PC-3 (cell line): ENCODE measurements around the gene ARL6IP6. TPM values are rescaled to one million over a fixed set of nuclear protein-coding genes. Genes with fewer than 3 reads are reported as not detected.
A peak's percentile ranks its signal among the peaks of the same experiment; 100 is the strongest.

Experiments
- ATAC-seq: fragments of 200-7000 bp; cut with Tn5 transposase; 2 replicates; pipeline ENCODE4 v1.9.1; 2020; ENCODE audit warnings: mild to moderate bottlenecking, moderate library complexity
- Bru-seq: library from RNA; stranded (reverse); fragments of 400-500 nt; gene quantifications from one replicate; lab custom pipeline; 2021; lab: Mats Ljungman, UMichigan
- BruChase-seq, 2 experiments: library from RNA; stranded (reverse); fragments of 400-500 nt; gene quantifications; one replicate each; lab custom pipeline; 2021; lab: Mats Ljungman, UMichigan
- BruUV-seq: library from RNA; stranded (reverse); fragments of 400-500 nt; replicated peaks from 2 replicates; lab custom pipeline; 2021; lab: Mats Ljungman, UMichigan
- CTCF ChIA-PET: fragments of 300-600 bp; sonication (Branson Sonifier 250); formaldehyde crosslinking; loops from one replicate; lab custom pipeline; 2022; ENCODE audit warnings: antibody characterized with exemption; lab: Charles Lee
- POLR2A ChIA-PET: fragments of 300-600 bp; sonication (Branson Sonifier 250); formaldehyde crosslinking; loops from one replicate; lab custom pipeline; 2022; ENCODE audit warnings: antibody characterized with exemption; ENCODE audit not compliant: unreplicated experiment; lab: Charles Lee
- DNase-seq: peaks from one replicate; pipeline ENCODE4 v3.0.0-alpha.2; 2015
- H2AFZ ChIP-seq: fragments of 300-600 bp; sonication (generic); 2 replicates; pipeline ENCODE4 v1.6.0; 2016; ENCODE audit warnings: antibody characterized with exemption, low read length
- H3F3A ChIP-seq: fragments of 300-600 bp; sonication (generic); one replicate; pipeline ENCODE4 v1.6.0; 2017; ENCODE audit warnings: antibody characterized with exemption, low read length, control low read depth, mild to moderate bottlenecking; ENCODE audit not compliant: unreplicated experiment
- H3K27ac ChIP-seq: fragments of 300-600 bp; sonication (generic); 2 replicates; pipeline ENCODE4 v1.5.1; 2016; ENCODE audit warnings: mild to moderate bottlenecking, low read length
- H3K27me3 ChIP-seq: fragments of 300-600 bp; sonication (generic); 2 replicates; pipeline ENCODE4 v1.6.1; 2016; ENCODE audit warnings: low read length, mixed read lengths
- H3K36me3 ChIP-seq: fragments of 300-600 bp; sonication (generic); 2 replicates; pipeline ENCODE4 v1.6.1; 2016; ENCODE audit warnings: low read depth, mixed run types, low read length, mixed read lengths
- H3K4me1 ChIP-seq: fragments of 300-600 bp; sonication (generic); 2 replicates; pipeline ENCODE4 v1.5.1; 2016; ENCODE audit warnings: low read length; ENCODE audit not compliant: insufficient read depth
- H3K4me2 ChIP-seq: fragments of 300-600 bp; sonication (generic); 2 replicates; pipeline ENCODE4 v1.6.0; 2016; ENCODE audit warnings: low read length
- H3K4me3 ChIP-seq: fragments of 300-600 bp; sonication (generic); 2 replicates; pipeline ENCODE4 v1.5.1; 2016; ENCODE audit warnings: mild to moderate bottlenecking, low read length, mixed read lengths
- H3K79me2 ChIP-seq: fragments of 300-600 bp; sonication (generic); 2 replicates; pipeline ENCODE4 v1.6.1; 2017; ENCODE audit warnings: low read length, mixed read lengths
- H3K9ac ChIP-seq: fragments of 300-600 bp; sonication (generic); 2 replicates; pipeline ENCODE4 v1.6.0; 2016; ENCODE audit warnings: mild to moderate bottlenecking, low read length
- H3K9me2 ChIP-seq: fragments of 300-600 bp; sonication (generic); replicated peaks from 2 replicates; pipeline ENCODE4 v1.6.1; 2016; ENCODE audit warnings: mixed run types, low read length, mixed read lengths
- H3K9me3 ChIP-seq: fragments of 300-600 bp; sonication (generic); 2 replicates; pipeline ENCODE4 v1.6.1; 2016; ENCODE audit warnings: low read length, mixed read lengths
- H4K20me1 ChIP-seq: fragments of 300-600 bp; sonication (generic); 2 replicates; pipeline ENCODE4 v1.6.1; 2016; ENCODE audit warnings: low read length, mixed read lengths
- EZH2 ChIP-seq: fragments of 300-600 bp; sonication (generic); IDR thresholded peaks from one replicate; pipeline ENCODE4 v1.6.1; 2017; ENCODE audit warnings: antibody characterized with exemption, mild to moderate bottlenecking, low read length; ENCODE audit not compliant: unreplicated experiment
- EZH2phosphoT487 ChIP-seq: fragments of 300-600 bp; sonication (generic); IDR thresholded peaks from 2 replicates; pipeline ENCODE4 v1.6.1; 2018; ENCODE audit warnings: mild to moderate bottlenecking, antibody characterized with exemption, low read length, borderline replicate concordance
- intact Hi-C: fragments of 100-400 bp; cut with micrococcal nuclease; formaldehyde crosslinking; loops from 2 replicates; pipeline ENCODE4 v1.9.0; 2023
- long read RNA-seq: library from polyadenylated mRNA; unstranded; transcript quantifications from one replicate; pipeline ENCODE4 v2.0.0, GENCODE V29; 2021; ENCODE audit not compliant: unreplicated experiment
- total RNA-seq: library from RNA; depleted of rRNA; stranded (reverse); fragments of >200 nt; gene quantifications from 2 replicates; pipeline ENCODE4 v1.2.3, GENCODE V29; 2014; rRNA removed
- TF ChIP-seq, protein P1 (sequence below): fragments of 300-600 bp; sonication (generic); conservative IDR thresholded peaks from 2 replicates; pipeline ENCODE4 v1.5.1; 2017; ENCODE audit warnings: antibody characterized with exemption, low read depth, mild to moderate bottlenecking, low read length

ARL6IP6 gene
- total RNA-seq (19.0 and 21.4 TPM in 2 replicates), Bru-seq, nascent RNA (percentile 79 among the genes with signal in this experiment), BruChase-seq, experiment 1, labeled RNA remaining after a 6-hour chase (percentile 69 among the genes with signal in this experiment), BruChase-seq, experiment 2, labeled RNA remaining after a 2-hour chase (percentile 75 among the genes with signal in this experiment)
- long read RNA-seq, transcript ARL6IP6-201 (4 exons, 2,805 nt): major isoform, 45 of 62 reads
- long read RNA-seq, partial matches to known transcripts: 0 of 62 reads
- long read RNA-seq, other reads (novel, unspliced or antisense): 13 of 62 reads

DNA sequence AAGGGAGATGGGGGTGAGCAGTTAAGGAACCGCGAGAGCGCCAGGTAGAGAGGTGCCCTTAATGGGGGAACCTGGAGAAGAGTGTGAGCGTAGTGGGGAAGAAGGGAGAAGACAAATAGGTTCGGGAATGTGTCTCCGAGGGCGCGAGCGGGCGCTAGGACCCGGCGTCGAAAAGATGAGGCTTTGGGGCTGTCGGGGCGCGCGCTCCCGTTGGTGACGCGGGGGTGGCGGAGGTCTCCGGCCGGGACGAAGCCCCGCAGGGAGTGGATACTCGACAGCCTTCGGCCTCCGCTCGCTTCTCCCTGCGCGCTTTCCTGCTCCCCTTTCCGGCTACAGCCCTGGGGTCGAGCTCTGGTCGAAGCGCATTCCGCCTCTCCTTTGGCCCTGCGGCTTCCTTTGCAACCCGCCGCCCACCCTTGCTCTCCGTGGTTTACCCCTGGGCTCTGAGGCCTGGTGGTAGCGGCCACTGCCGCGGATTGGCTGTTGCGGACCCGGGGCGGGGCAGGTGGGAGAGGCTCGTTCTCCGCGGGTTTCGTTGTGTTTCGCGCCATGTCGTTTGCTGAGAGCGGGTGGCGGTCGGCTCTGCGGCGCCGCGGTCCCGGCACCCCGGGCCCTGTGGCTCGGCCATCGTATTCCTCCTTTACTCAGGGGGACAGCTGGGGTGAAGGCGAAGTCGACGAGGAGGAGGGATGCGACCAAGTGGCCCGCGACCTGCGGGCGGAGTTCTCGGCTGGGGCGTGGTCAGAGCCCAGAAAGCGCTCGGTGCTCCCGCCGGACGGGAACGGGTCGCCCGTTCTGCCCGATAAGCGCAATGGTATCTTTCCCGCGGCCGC, at the start of gene ARL6IP6:
Gene ARL6IP6 (plus strand): TSS at position 545 of the 833 bp plus-strand sequence. CDS start 5 bp downstream, at position 550.
- H3K9me3 ChIP-seq: no peaks in the 10 kb centered on the region
- intact Hi-C loops: no loop called here
- peak within 1 kb of the TSS; percentile 98 for H3K9ac ChIP-seq
- peaks cover 22% of the 10 kb centered on the region for H3K4me1 ChIP-seq
- ChIA-PET CTCF (interaction anchor here (0.6 kb wide), 1 partner anchor 341 kb away, joined by 9 read pairs; no protein-coding TSS in a partner anchor), POLR2A (interaction anchor here (0.9 kb wide), 1 partner anchor 24 kb away, joined by 18 read pairs; no protein-coding TSS in a partner anchor)
- TF ChIP-seq, protein P1, sequence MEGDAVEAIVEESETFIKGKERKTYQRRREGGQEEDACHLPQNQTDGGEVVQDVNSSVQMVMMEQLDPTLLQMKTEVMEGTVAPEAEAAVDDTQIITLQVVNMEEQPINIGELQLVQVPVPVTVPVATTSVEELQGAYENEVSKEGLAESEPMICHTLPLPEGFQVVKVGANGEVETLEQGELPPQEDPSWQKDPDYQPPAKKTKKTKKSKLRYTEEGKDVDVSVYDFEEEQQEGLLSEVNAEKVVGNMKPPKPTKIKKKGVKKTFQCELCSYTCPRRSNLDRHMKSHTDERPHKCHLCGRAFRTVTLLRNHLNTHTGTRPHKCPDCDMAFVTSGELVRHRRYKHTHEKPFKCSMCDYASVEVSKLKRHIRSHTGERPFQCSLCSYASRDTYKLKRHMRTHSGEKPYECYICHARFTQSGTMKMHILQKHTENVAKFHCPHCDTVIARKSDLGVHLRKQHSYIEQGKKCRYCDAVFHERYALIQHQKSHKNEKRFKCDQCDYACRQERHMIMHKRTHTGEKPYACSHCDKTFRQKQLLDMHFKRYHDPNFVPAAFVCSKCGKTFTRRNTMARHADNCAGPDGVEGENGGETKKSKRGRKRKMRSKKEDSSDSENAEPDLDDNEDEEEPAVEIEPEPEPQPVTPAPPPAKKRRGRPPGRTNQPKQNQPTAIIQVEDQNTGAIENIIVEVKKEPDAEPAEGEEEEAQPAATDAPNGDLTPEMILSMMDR: no peak
- H3F3A ChIP-seq: no peaks in the 10 kb centered on the region
- H3K4me3 ChIP-seq: peak within 1 kb of the TSS; percentile 99
- peak; percentile 88 for DNase-seq
- peaks cover 26% of the 10 kb centered on the region for H3K36me3 ChIP-seq
- H3K4me2 ChIP-seq: peak within 1 kb of the TSS; percentile 87
- peak within 1 kb of the TSS; percentile 91 for H2AFZ ChIP-seq
- ATAC-seq: peak; percentile 73
- H3K9me2 ChIP-seq: no peaks in the 10 kb centered on the region
- H3K27me3 ChIP-seq: no peaks in the 10 kb centered on the region
- peak within 1 kb of the TSS; percentile 83 for H3K27ac ChIP-seq
- peaks cover 40% of the 10 kb centered on the region for H4K20me1 ChIP-seq
- peaks cover 67% of the 10 kb centered on the region for H3K79me2 ChIP-seq
- BruUV-seq: no TSS peak

- ATAC-seq (peak; percentile 64), DNase-seq (no peak)
- H3K9ac ChIP-seq: no peak overlapping the region
- CTCF ChIA-PET: interaction anchor here (1.1 kb wide), 1 partner anchor 636 kb away, joined by 4 read pairs; no protein-coding TSS in a partner anchor
- intact Hi-C loops: no loop called here
- no peak overlapping the region for H3K4me3 ChIP-seq
- no peak overlapping the region for H2AFZ ChIP-seq
- no peaks in the 10 kb centered on the region for H3K9me3 ChIP-seq
- TF ChIP-seq, protein P1: no peak
- TF ChIP-seq EZH2 (no peak), EZH2phosphoT487 (no peak)
- H3K79me2 ChIP-seq: no peaks in the 10 kb centered on the region
- BruUV-seq: no TSS peak
- no peak overlapping the region for H3K4me2 ChIP-seq
- peak overlapping the region; percentile 0; the same call in 1 of the 2 replicates for H3K27ac ChIP-seq
- no peaks in the 10 kb centered on the region for H3K27me3 ChIP-seq
- 0 out of 2 replicates have a peak, but pooled peaks cover 7% of the 10 kb centered on the region for H4K20me1 ChIP-seq
- POLR2A ChIA-PET: no interaction called here
- H3K9me2 ChIP-seq: no peaks in the 10 kb centered on the region
- no peaks in the 10 kb centered on the region for H3K4me1 ChIP-seq
- H3K36me3 ChIP-seq: peaks cover 90% of the 10 kb centered on the region
- no peaks in the 10 kb centered on the region for H3F3A ChIP-seq
Observed at GRCh38 chr2:152674334-152674733, 44.1 kb upstream of the ARL6IP6 start.
